HG02642 (cell line): Measurements from ENCODE around the gene PUS10.

Experiments used
- ATAC-seq: cut with Tn5 transposase; IDR thresholded peaks from one replicate; pipeline ENCODE4 v1.9.1; 2021; ENCODE audit warnings: mild to moderate bottlenecking; ENCODE audit not compliant: unreplicated experiment, poor library complexity

Gene PUS10

GRCh38 chr2:60974652-60975051, 43.4 kb downstream of the PUS10 start:
- ATAC-seq: no peak

DNA sequence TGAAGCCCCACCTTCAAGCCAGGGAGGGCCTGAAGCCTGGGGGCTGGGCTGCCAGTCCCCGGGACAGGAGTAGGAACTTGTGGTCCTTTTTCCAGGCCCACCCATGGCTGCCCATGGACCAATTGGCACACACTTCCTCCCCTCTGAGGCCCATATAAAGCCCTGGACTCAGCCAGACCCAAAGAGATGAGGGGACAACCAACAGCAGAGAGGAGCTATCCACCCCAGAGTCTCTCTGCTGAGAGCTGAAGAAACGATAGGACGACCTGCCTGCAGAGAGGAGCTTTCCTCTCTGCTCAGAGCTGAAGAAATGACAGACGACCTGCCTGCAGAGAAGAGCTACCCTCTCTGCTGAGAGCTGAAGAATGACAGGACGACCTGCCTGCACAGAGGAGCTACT, 44.4 kb downstream of the PUS10 start:
- no peak for ATAC-seq

- ATAC-seq: no peak
These were observed 45.0 kb downstream of the PUS10 start for GRCh38 chr2:60972889-60973656.

DNA sequence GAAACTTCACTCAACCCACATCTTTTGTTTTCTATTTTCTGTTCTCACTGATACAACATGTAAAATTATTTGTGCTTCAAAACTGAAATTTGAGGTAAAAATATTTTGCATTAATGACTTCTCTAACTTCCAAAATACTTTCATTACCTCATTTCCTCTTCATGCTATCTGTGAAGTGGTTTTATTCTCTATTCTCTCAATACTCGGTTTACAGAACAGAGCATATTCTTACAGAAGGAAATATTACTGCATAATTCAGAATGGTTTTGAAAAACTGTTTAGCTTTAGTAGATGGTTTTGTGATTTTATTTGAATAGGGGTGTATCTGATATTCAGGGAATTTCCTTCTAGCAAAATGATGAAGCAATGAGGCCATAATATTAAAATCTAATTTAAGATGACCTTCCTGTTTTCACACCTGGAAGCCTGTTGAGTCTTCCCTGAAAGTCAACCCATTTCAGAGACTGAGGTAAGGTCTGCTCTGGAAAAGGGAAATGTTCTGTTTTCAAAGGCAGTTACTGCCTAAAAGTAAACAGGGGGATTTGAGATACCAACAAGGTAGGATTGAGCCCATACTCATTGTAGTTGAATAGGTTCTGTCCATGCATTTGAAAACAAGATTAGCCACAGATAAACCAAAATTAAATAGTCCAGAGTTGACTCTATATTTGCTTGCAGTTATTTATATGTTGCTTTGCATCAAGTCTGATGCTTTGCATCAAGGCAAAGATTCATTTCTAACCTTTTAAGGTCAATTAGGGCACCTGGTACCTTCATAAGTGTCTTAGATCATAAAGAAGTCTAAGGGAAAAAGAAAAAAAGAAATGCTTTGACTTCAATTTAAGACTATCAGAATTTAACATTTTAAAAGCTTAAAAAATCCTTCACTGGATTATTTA, 51.3 kb downstream of the PUS10 start:
- ATAC-seq: peak; percentile 66

DNA sequence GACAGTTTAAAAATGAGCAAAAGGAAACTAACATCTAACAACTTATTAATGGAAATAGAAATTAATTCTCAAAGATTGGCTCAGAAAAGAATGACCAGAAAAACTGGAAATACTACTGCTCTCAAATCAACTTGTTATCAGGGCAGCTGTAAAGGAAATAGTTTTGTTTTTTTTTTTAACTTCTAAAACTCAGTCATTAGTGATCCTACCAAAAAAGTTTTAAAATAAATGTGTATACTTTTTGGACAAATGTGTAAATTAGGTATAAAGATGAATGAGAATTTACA, 52.6 kb downstream of the PUS10 start:
- ATAC-seq: no peak

DNA sequence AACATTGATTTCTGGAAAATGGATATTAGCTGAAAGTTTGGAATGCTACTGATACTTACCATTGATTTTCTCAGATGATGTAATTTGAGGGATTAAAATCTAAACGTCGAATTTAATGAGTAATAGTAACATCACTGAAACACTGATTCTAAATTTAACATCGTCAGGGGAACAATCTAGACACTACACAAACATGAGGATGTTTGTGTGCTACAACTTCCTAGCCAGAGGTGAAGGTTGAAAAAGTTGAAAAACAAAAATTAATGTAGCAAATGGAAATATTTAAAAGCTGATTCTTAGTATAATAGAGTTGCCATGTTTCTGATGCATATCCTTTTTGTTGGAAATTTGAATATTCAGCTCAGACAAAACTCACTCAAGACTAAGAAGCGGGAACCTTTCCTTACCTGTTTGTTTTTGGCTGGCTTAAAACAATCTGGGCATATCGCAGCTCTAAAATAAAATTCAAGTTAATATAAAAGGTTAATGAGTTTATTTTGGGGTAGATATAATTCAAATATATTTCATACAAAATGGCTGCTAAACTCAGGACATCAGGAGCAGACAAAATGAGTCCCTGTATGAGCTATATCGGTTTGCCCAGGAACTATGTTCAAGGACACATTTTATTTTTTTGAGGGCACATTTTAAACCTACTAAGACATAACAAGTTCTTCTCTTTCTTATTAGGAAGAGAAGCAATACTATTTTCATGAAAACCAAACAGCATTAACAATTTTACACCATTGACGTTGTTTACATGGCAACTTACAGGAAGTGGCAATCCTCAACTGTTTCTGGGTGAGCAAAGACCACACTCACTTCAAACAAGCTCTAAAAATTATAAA, 53.2 kb downstream of the PUS10 start:
- ATAC-seq: no peak

DNA sequence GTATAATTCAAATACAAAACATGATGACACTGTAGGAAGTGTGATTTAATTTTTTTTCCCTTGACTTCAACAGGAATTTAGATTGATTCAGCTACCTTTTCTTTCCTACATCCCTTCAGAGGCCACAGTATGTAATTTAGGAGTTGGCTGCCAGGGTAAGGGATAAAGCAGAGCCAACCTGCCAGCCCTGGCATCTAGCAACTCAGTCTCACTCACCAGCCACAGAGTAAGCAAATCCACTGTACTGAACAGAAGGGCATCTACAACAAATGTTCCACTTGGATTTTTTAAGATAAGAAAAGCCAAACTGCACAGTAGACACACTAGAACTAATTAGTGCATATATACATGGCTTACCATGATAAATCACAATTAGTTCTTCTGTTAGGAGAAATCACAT, 54.9 kb downstream of the PUS10 start:
- no peak for ATAC-seq

DNA sequence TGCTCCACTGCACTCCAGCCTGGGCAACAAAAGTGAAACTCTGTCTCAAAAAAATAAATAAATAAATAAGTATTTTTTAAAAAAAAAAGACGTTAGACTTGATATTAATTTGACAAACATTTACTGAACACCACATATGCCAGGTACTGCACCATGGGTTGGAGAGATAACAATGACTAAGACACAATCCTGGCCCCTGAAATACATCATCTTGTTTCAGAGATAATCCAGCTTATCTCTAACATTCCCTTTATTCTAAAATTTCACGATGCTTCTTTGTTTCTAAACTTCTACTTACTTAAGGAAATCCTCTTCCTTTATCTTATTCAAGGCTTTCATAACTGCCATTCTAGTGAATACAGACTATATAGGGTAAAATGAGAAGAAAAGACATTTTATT, 55.5 kb downstream of the PUS10 start:
- ATAC-seq: no peak

DNA sequence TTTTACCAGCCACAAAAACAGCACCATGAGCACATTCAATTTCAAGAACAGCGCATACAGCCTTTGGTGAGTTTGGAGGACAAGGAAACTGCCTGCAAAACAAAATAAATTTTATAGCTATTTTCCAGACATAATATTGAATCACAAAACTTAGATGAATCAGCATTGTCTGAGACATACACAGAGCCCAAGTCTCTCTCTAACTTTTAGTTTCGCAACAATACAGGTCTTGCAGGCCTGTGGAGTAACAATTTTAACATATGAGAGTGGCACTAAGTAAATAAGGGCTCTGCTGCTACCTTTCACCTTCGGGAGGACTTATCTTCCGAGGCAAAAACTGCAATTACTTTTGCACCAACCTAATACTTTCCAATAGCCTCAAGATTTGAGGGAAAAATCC, 56.6 kb downstream of the PUS10 start:
- ATAC-seq: no peak

DNA sequence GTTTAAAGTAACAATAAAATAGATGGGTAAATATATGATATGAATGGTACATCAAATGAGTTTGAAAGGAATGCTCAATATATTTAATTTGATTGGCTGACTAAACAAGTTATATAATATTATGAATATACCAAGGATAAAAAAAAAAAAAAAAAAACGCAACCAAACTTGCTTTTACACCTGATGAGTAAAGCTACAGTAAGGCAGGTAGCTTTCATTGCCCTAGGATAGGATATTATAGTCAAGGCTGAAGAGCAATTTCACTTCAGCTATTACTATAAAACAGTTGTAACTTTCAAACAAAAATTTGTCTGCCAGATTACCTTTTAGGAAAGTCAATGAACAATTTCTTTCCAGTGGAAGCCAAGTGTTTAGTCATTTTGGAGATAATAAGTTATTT, 57.3 kb downstream of the PUS10 start:
- no peak for ATAC-seq

GRCh38 chr2:60959501-60959900, 58.6 kb downstream of the PUS10 start:
- ATAC-seq: no peak

DNA sequence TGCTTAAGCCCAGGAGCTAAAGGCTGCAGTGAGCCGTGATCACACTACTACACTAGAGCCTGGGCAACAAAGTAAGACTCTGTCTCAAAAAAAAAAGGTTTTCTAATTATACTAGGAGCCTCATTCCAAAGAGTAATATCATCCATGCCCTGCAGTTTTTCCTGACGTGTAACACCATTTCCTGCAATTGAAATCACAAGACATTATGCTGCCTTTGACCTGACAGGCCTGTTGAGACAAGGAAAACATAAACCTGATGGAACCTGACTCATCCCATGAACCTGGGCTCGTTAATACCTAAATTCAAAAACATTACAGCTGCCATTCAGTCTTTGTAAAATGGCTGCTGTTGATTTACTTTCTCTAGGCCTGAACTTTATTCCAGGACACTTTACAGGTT, 59.3 kb downstream of the PUS10 start:
- no peak for ATAC-seq

DNA sequence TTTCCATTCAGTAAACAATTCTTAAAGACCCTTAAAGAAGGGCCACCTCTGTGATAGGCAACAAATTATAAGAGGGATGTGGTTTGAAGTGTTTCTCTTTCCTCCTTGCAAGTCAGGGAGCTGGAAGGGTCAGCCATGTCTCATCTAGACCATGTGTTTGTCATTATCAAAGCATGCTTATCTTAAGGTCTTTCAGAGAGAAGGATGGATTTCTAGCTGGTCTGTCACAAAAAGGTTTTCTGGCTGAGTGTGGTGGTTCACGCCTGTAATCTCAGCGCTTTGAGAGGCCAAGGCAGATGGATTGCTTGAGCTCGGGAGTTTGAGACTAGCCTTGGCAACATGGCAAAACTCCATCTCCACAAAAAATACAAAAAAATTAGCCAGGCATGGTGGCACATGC, 59.7 kb downstream of the PUS10 start:
- no peak for ATAC-seq

GRCh38 chr2:60957643-60958042, 60.4 kb downstream of the PUS10 start:
- ATAC-seq: no peak

DNA sequence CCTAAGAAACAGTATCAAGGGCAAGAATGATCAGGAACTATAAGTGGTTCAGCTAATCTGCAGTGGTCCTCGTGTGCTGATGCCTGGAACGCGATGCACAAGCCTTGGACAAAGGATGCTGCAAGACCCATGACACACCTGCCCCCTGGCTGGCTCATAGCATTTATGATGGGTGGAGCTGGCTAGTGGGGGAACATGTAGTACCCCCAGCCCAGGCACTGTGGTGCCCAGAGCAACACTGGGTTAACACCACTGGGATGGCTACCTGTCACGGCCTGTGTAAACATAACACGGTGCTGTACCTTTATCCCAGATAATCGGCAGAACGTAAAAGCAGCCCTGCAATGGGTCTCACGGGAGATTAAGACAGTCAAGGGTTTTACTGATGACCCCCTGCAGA, 60.8 kb downstream of the PUS10 start:
- ATAC-seq: no peak

DNA sequence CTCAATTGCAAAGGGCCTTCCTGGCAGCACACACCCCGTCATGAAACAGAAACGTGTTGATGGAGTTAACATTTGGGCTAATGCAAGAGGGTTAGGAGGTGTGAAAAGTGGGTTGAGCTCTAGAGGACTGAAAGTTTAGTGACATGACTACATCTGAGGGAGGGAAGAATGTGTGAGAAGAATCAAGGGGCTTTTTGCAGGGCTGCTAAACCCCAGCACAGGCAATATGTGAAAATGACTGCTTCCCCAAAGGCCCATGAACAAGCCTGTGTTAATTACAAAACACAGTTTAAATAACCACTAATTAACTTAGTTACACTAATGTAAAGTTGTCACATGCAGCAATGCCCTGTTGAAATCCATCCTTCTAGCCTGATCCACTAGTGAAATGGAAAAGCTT, 63.9 kb downstream of the PUS10 start:
- ATAC-seq: no peak

DNA sequence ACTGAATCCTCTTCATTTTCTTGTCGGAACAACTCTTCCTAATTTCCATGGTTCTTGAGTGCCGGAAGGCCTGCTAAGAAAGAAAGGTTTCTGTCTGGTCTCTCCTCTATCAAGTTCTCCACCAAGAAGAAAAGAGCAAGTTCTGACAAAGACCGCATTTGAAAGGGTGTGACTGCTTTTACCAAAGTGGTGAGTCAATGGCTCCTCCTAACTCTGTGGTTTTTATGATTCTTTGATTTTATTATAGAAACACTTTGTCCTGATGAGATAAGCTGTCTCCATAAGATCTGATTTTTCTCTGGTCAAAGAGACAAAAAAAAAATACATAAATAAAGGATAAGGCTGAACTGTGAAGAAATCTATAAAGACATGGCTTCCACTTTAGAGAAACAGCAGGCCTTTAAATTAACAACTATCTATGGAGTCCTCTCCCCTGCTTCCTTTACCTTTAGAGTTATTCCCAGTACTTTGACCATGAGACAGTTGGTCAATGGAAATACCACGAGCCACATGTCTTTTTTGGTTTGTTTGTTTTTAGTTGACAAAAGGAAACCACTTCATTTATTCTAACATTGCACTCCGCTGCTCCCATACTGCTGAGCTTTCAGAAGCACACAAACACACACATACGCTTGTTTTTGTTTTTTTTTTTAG, 69.0 kb downstream of the PUS10 start:
- ATAC-seq: no peak

GRCh38 chr2:60948161-60948560, 69.9 kb downstream of the PUS10 start:
- no peak for ATAC-seq

DNA sequence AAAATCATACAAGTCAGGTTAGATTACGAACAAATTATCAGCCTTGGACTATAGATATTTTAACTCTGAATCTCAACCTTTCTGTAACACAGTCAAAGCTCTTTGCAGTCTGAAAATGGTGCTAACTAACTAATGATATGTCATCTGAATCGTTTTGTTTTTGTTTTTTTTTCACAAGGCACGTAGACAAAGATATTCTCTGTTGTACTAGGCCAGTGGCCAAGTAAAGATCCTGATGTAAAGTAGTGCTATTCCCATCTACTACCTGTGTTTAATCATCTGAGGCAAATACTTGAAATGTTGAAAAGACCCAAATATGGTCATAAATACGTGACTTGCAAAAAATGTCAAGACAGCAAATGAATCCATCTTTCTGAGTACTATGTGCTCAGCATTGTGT, 71.0 kb downstream of the PUS10 start:
- no peak for ATAC-seq

- ATAC-seq: no peak
These were observed 72.7 kb downstream of the PUS10 start for GRCh38 chr2:60945341-60945740.

GRCh38 chr2:60939622-60940021, 78.4 kb downstream of the PUS10 start:
- ATAC-seq: no peak
